HG03442 (cell line): Measurements from ENCODE around the gene USP32.
"Not testable (repeated sequence)": the region's sequence is repeated elsewhere in the genome, so short reads cannot be mapped to it uniquely, and the experiment has no call there.

Source experiments
- ATAC-seq: cut with Tn5 transposase; IDR thresholded peaks from one replicate; pipeline ENCODE4 v1.9.1; 2021; ENCODE audit warnings: mild to moderate bottlenecking, moderate library complexity; ENCODE audit not compliant: unreplicated experiment

The USP32 gene

GRCh38 chr17:60372790-60373483 is 19.0 kb downstream of the USP32 start:
- ATAC-seq: no peak

GRCh38 chr17:60371818-60372510 is 20.0 kb downstream of the USP32 start:
- no peak for ATAC-seq

GRCh38 chr17:60371416-60371815 is 20.5 kb downstream of the USP32 start:
- ATAC-seq: no peak

DNA sequence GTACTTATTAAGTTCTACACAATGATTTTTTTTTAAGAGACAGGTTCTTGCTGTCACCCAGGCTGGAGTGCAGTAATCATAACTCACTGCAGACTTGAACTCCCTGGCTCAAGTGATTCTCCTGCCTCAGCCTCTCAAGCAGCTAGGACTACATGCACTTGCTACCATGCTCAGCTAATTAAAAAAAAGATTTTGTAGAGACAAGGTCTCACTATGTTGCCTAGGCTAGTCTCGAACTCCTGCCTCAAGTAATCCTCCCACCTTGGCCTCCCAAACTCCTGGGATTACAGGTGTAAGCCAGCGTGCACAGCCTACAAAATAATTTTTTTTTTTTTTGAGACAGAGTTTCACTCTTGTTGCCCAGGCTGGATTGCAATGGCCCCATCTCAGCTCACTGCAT is 22.2 kb downstream of the USP32 start:
- ATAC-seq: no peak

DNA sequence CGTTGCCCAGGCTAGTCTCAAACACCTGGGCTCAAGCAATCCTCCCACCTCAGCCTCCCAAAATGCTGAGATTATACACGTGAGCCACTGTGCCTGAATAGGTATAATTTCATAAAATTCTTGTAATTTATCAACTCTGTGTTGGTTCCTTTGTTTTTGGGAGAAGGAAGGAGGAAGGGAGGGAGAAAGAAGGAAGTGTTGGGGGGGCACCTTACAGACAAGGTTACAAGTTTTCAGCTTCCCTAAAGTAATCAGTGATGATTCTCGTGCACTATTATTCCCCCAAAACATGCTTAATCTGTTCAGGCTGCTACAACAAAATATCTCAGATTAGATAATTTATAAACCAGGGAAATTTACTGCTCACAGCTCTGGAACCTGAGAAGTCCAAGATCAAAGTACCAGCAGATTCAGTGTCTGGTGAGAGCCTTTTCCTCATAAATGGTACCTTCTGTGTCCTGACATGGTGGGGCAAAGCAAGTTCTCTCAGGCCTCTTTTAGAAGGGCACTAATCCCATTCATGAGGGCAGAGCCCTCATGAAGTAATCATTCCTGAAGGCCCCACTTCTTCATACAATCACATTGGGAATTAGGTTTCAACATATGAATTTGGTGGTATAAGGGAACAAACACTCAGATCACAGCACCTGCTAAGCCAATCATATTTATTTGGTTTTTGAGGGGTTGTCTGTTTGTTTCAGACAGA is 28.1 kb downstream of the USP32 start:
- no peak for ATAC-seq

DNA sequence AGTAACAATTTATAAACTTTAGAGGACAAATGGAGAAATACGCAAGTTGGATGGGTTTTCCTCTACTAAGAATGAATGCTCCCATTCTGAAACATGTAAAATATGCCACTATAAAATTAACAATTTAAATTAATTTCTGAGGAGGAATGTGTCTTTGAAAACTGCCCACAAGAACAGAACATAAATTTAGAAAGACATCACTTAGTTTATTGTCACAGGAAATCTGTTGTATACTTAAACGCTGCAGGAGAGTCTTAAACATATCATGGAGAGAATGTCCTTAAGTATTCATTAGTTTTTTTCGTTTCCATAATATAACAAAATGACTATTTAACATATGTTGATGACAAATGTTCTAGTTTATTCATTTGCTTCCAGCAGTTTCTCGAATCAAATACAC is 29.6 kb downstream of the USP32 start:
- ATAC-seq: no peak

DNA sequence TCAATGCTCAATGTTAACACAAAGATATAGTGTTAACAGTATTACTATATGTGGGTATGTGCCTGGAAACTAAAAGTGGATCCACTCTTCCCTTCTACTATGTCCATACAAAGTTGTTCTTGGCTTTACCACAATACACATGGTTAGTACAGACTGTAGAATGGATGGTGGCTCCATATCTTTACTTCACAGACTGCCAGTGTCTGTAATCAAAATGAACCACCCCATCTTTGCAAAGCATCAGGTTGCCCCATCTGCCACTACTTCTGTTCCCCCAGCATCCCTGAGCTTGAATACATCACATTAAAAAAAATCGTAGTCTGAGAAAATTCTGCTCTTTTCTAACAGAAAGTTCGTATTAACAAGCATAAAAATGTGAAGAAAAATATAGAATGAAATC is 30.0 kb downstream of the USP32 start:
- no peak for ATAC-seq

GRCh38 chr17:60359415-60359814 is 32.5 kb downstream of the USP32 start:
- no peak for ATAC-seq

DNA sequence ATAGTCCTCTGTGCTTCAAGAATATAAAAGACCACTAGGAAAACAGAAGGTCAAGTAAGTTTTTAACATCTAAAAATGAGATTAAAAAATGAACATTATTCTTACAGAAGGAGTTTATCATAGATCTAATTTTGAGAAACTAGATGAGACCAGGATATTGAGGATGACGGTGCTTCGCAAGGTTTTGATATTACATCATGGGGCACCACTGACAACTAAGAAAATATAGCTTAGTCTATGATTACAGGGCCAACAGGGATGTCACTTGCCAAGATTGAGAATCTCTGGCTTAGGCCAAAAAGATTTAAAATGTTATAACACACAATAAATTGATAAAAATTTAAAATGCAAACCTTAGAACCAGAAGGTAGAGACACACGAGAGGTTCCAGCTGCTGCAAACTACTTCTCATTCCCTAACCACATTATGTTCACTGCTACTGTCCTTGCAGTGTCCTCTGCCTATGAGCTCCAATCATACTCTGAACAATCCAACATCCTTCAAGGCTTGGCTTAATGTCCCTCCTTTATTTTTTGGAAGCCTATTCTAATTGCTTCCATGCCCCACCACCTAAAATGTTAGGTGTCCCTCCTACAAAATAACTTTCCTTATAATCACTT is 33.2 kb downstream of the USP32 start:
- ATAC-seq: no peak

- no peak for ATAC-seq
Observed at GRCh38 chr17:60356940-60357339, 35.0 kb downstream of the USP32 start.

GRCh38 chr17:60355663-60356594 is 36.0 kb downstream of the USP32 start:
- no peak for ATAC-seq

DNA sequence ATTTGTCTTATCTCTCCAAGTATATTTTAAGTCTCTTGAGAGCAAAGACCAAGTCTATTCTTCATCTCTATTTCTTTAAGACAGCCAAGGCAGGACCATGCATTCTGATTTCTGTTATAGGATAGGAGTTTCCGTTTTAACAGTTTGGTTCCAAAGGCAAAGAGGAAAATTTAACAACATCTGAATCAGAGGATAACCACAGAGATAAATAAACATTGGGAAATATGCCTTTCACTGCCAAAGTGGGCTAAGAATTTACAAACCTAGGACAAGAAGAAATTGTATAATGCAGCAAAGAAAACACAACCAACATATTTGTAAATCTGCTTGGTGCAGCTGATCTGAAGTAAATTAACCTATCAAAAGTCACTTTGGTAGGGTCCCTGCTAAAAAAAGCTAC is 37.7 kb downstream of the USP32 start:
- no peak for ATAC-seq

GRCh38 chr17:60353773-60354172 is 38.2 kb downstream of the USP32 start:
- no peak for ATAC-seq

GRCh38 chr17:60352569-60352968 is 39.4 kb downstream of the USP32 start:
- no peak for ATAC-seq

- no peak for ATAC-seq
Observed at GRCh38 chr17:60352071-60352470, 39.9 kb downstream of the USP32 start.

DNA sequence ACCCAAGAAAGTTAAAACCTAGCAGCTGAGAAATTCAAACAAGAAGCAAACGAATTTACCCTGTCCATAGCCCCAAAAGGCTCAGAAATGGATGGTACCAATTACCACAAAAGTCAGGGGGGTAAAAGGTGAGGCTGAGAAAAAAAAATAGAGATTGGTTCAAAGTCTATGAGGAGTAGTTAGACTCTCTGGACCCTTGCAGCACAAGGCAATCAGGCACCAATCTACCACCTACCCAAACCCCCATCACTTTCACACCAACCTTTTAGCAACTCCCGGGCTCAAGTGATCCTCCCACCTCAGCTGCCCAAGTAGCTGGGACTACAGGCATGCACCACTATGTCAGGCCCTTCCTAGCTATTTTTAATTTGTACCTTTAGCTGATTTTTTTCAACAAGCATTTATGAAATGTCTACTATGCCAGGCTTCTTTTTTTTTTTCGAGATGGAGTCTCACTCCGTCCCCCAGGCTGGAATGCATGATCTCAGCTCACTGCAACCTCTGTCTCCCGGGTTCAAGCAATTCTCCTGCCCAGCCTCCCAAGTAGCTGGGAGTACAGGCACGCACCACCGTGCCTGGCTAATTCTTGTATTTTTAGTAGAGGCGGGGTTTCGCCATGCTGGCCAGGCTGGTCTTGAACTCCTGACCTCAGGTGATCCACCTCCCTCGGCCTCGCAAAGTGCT is 40.8 kb downstream of the USP32 start:
- no peak for ATAC-seq

DNA sequence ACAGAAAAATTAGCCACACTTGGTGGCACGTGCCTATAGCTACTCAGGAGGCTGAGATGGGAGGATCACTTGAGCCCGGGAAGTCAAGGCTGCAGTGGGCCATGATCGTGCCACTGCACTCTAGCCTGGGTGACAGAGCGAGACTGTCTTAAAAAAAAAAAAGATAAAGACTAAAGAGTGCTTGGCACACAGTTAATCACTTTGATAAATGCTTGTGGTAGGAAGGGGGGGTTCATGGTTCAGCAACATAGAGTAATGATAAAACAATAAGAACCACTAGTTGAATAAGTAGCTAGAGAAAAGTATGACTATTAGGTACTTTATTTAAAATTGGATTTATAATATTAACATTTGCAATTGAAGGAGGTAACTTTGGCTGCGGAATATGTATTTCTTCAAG is 43.3 kb downstream of the USP32 start:
- ATAC-seq: no peak

- no peak for ATAC-seq
Observed at GRCh38 chr17:60345233-60345632, 46.7 kb downstream of the USP32 start.

DNA sequence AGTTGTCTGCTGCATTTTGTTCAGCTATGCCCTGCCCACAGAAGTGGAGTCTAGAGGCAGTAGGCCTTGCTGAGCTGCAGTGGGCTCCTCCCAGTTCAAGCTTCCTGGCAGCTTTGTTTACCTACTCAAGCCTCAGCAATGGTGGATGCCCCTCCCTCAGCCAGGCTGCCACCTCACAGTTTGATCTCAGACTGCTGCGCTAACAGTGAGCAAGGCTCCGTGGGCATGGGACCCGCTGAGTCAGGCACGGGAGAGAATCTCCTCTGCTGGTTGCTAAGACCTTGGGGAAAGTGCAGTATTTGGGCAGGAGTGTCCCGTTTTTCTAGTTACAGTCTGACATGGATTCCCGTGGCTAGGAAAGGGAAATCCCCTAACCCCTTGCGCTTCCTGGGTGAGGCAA is 49.4 kb downstream of the USP32 start:
- not testable (repeated sequence) for ATAC-seq

DNA sequence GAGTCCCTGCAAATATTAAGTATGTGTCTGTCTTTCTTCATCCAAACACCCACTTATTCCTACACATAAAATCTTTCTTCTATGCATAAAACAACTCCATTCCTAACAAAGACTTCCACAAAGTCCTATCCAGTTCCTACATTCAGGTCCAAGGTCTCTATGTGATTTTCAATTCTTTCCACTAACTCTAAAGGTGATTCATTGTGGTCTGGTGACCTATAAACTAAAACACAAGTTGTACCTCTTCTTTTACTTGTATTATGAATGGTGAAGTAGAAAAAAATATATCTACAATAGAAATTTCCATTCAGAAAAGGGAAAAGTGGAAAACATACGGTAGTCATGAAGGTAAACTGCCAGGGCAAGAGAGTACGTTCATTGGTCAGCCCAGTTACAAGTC is 56.6 kb downstream of the USP32 start:
- ATAC-seq: no peak
